GM23338 (cell line): ENCODE data around the gene BIN1.

ENCODE experiments used
- CREB1 ChIP-seq: fragments of 250-450 bp; sonication (Bioruptor Pico); IDR thresholded peaks from 2 replicates; pipeline ENCODE4 v1.5.0; 2020; ENCODE audit warnings: low read depth, mild to moderate bottlenecking, moderate library complexity
- EZH2 ChIP-seq: fragments of 200-600 bp; sonication (generic); IDR thresholded peaks from one replicate; pipeline ENCODE4 v1.8.0; 2017; ENCODE audit warnings: antibody characterized with exemption, mild to moderate bottlenecking, low read depth; ENCODE audit not compliant: unreplicated experiment
- EZH2phosphoT487 ChIP-seq: fragments of 200-600 bp; sonication (generic); IDR thresholded peaks from one replicate; pipeline ENCODE4 v1.8.1; 2018; ENCODE audit warnings: antibody characterized with exemption; ENCODE audit not compliant: unreplicated experiment
- POLR2AphosphoS5 ChIP-seq: IDR thresholded peaks from 2 replicates; pipeline ENCODE4 v1.6.1; 2016; ENCODE audit warnings: antibody characterized with exemption, low read depth
- TF ChIP-seq, protein P1 (sequence below): IDR thresholded peaks from one replicate; pipeline ENCODE4 v1.6.1; 2018; ENCODE audit warnings: antibody characterized with exemption; ENCODE audit not compliant: unreplicated experiment
- TF ChIP-seq, protein P2 (sequence below), 2 experiments: fragments of 200-600 bp in 1 of 2; sonication (generic) in 1 of 2; conservative IDR thresholded peaks; 2 replicates each; pipeline versions ENCODE4 v1.5.1 to v1.6.1; 2016 to 2017; ENCODE audit warnings: antibody characterized with exemption in 2 of 2, low read depth in 2 of 2, mild to moderate bottlenecking in 2 of 2, moderate library complexity in 1 of 2

DNA sequence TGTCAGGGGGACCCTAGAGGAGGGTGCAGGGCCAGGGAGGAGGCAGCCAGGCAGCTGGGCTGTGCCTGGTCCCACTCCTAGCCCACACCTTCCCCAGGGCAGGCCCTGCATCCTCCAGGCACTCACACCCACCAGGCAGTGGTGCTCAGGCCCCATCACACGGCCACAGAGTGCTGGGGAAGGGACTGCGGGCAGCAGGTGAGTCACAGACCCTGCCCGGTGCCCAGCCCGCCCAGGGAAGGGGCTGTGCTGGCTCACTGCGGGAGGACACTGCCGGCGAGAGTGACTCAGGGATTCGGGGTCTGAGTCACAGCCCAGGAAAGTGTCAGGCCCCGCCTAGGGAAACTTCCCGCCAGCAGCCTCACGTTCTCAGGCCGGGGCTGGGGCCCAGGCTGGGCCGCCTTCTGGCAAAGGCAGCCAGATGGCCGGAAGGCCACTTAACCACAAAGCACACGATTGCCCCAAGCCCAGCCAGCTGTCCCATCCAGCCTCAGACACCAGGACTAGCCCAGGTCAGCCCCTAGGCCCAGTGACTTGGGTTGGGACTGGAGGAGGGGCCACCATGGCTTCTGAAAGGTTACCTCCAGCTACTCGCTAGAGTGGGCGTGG, 42.2 kb downstream of the BIN1 start:
- TF ChIP-seq, protein P1, sequence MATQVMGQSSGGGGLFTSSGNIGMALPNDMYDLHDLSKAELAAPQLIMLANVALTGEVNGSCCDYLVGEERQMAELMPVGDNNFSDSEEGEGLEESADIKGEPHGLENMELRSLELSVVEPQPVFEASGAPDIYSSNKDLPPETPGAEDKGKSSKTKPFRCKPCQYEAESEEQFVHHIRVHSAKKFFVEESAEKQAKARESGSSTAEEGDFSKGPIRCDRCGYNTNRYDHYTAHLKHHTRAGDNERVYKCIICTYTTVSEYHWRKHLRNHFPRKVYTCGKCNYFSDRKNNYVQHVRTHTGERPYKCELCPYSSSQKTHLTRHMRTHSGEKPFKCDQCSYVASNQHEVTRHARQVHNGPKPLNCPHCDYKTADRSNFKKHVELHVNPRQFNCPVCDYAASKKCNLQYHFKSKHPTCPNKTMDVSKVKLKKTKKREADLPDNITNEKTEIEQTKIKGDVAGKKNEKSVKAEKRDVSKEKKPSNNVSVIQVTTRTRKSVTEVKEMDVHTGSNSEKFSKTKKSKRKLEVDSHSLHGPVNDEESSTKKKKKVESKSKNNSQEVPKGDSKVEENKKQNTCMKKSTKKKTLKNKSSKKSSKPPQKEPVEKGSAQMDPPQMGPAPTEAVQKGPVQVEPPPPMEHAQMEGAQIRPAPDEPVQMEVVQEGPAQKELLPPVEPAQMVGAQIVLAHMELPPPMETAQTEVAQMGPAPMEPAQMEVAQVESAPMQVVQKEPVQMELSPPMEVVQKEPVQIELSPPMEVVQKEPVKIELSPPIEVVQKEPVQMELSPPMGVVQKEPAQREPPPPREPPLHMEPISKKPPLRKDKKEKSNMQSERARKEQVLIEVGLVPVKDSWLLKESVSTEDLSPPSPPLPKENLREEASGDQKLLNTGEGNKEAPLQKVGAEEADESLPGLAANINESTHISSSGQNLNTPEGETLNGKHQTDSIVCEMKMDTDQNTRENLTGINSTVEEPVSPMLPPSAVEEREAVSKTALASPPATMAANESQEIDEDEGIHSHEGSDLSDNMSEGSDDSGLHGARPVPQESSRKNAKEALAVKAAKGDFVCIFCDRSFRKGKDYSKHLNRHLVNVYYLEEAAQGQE = no peak
- TF ChIP-seq, protein P2, sequence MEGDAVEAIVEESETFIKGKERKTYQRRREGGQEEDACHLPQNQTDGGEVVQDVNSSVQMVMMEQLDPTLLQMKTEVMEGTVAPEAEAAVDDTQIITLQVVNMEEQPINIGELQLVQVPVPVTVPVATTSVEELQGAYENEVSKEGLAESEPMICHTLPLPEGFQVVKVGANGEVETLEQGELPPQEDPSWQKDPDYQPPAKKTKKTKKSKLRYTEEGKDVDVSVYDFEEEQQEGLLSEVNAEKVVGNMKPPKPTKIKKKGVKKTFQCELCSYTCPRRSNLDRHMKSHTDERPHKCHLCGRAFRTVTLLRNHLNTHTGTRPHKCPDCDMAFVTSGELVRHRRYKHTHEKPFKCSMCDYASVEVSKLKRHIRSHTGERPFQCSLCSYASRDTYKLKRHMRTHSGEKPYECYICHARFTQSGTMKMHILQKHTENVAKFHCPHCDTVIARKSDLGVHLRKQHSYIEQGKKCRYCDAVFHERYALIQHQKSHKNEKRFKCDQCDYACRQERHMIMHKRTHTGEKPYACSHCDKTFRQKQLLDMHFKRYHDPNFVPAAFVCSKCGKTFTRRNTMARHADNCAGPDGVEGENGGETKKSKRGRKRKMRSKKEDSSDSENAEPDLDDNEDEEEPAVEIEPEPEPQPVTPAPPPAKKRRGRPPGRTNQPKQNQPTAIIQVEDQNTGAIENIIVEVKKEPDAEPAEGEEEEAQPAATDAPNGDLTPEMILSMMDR (conservative IDR thresholded peaks at IDR 0.05; ENCODE audit: low read depth in 2 of 2) = no peak
- TF ChIP-seq POLR2AphosphoS5 = no peak
- TF ChIP-seq EZH2phosphoT487 = no peak
- TF ChIP-seq EZH2 = no peak
- no peak for TF ChIP-seq CREB1
